ENCODE measurements around the gene MYZAP. TPM values are rescaled to one million over a fixed set of nuclear protein-coding genes. Genes with fewer than 3 reads are reported as not detected.
A peak's percentile ranks its signal among the peaks of the same experiment; 100 is the strongest.

The MYZAP gene
- total RNA-seq, 1 donor from 2014 or later, result not detected

- Histone ChIP-seq H3K4me2 (no peak overlapping the region), H3K27ac (no peak overlapping the region), H3K36me3 (no peaks in the 10 kb centered on the region), H3K9me3 (ENCODE audit: low read depth) (no peaks in the 10 kb centered on the region), H3K79me2 (ENCODE audit: low read depth) (no peaks in the 10 kb centered on the region), H3F3A (ENCODE audit: low read depth) (peaks cover 10% of the 10 kb centered on the region), H4K20me1 (ENCODE audit: low read depth) (no peaks in the 10 kb centered on the region), H2AFZ (replicated peaks) (no peak overlapping the region), H3K27me3 (no peaks in the 10 kb centered on the region), H3K9ac (no peak overlapping the region), H3K4me3 (no peak overlapping the region), H3K4me1 (peaks cover 18% of the 10 kb centered on the region)
- TF ChIP-seq CTCF (IDR thresholded peaks at IDR 0.05), result no peak
- no peak for TF ChIP-seq EZH2phosphoT487 (IDR thresholded peaks at IDR 0.05)
- no peak for TF ChIP-seq EZH2 (IDR thresholded peaks at IDR 0.05)
- Mint-ChIP-seq H3K27ac (no peak overlapping the region), H3K9me3 (peaks cover 3% of the 10 kb centered on the region), H3K36me3 (no peaks in the 10 kb centered on the region), H3K27me3 (ENCODE audit: insufficient read depth, low read depth) (peaks cover 2% of the 10 kb centered on the region), H3K4me1 (peaks cover 25% of the 10 kb centered on the region), H3K4me3 (no peak overlapping the region)
- DNase-seq (ENCODE audit: low spot score), result no peak
Measured at GRCh38 chr15:57557267-57557666, 34.4 kb upstream of the MYZAP start.

GRCh38 chr15:57557810-57558209 is 33.9 kb upstream of the MYZAP start:
- Histone ChIP-seq H3F3A (ENCODE audit: low read depth) (peaks cover 10% of the 10 kb centered on the region), H3K9ac (no peak overlapping the region), H3K9me3 (ENCODE audit: low read depth) (no peaks in the 10 kb centered on the region), H3K27ac (no peak overlapping the region), H3K79me2 (ENCODE audit: low read depth) (no peaks in the 10 kb centered on the region), H2AFZ (replicated peaks) (no peak overlapping the region), H3K36me3 (no peaks in the 10 kb centered on the region), H4K20me1 (ENCODE audit: low read depth) (no peaks in the 10 kb centered on the region), H3K27me3 (no peaks in the 10 kb centered on the region), H3K4me3 (no peak overlapping the region), H3K4me2 (no peak overlapping the region), H3K4me1 (peaks cover 16% of the 10 kb centered on the region)
- no peak overlapping the region for H3K4me3 Mint-ChIP-seq
- no peak for TF ChIP-seq EZH2 (IDR thresholded peaks at IDR 0.05)
- TF ChIP-seq CTCF (IDR thresholded peaks at IDR 0.05), result no peak
- no peak for TF ChIP-seq EZH2phosphoT487 (IDR thresholded peaks at IDR 0.05)
- peaks cover 2% of the 10 kb centered on the region for H3K27me3 Mint-ChIP-seq (ENCODE audit: insufficient read depth, low read depth)
- peaks cover 21% of the 10 kb centered on the region for H3K4me1 Mint-ChIP-seq
- H3K36me3 Mint-ChIP-seq, result no peaks in the 10 kb centered on the region
- H3K27ac Mint-ChIP-seq, result no peak overlapping the region
- H3K9me3 Mint-ChIP-seq, result peaks cover 3% of the 10 kb centered on the region
- DNase-seq (ENCODE audit: low spot score), result no peak

- DNase-seq (ENCODE audit: low spot score), result peak; percentile 70
- H3K27ac Mint-ChIP-seq, result no peak overlapping the region
- H3K4me1 Mint-ChIP-seq, result peaks cover 8% of the 10 kb centered on the region
- no peak overlapping the region for H3K4me2 ChIP-seq
- peak; percentile 88 for TF ChIP-seq CTCF (IDR thresholded peaks at IDR 0.05)
- TF ChIP-seq EZH2phosphoT487 (IDR thresholded peaks at IDR 0.05), result no peak
- H3K27ac ChIP-seq, result no peak overlapping the region
- peaks cover 2% of the 10 kb centered on the region for H3K27me3 Mint-ChIP-seq (ENCODE audit: insufficient read depth, low read depth)
- H3F3A ChIP-seq (ENCODE audit: low read depth), result peaks cover 3% of the 10 kb centered on the region
- H3K9me3 Mint-ChIP-seq, result peaks cover 3% of the 10 kb centered on the region
- peaks cover 9% of the 10 kb centered on the region for H3K4me1 ChIP-seq
- no peaks in the 10 kb centered on the region for H3K36me3 ChIP-seq
- no peaks in the 10 kb centered on the region for H3K27me3 ChIP-seq
- no peaks in the 10 kb centered on the region for H3K79me2 ChIP-seq (ENCODE audit: low read depth)
- no peak overlapping the region for H3K4me3 ChIP-seq
- no peaks in the 10 kb centered on the region for H3K9me3 ChIP-seq (ENCODE audit: low read depth)
- no peaks in the 10 kb centered on the region for H4K20me1 ChIP-seq (ENCODE audit: low read depth)
- H3K36me3 Mint-ChIP-seq, result no peaks in the 10 kb centered on the region
- H3K4me3 Mint-ChIP-seq, result no peak overlapping the region
- H2AFZ ChIP-seq (replicated peaks), result no peak overlapping the region
- H3K9ac ChIP-seq, result no peak overlapping the region
Measured at GRCh38 chr15:57559875-57560274, 31.8 kb upstream of the MYZAP start.

All from neural progenitor cell (in vitro differentiated cells).